Uterus (tissue), 2 donors: ENCODE measurements around the gene ZMYND12.

ENCODE experiments used
- POLR2A ChIP-seq, 2 donors: fragments of 450-650 bp; IDR thresholded peaks; one replicate each; pipeline ENCODE4 v1.6.1; 2016; ENCODE audit warnings: antibody characterized with exemption in 2 of 2, mild to moderate bottlenecking in 1 of 2, moderate library complexity in 1 of 2
- TF ChIP-seq, protein P1 (sequence below), 4 experiments: fragments of 200-600 bp in 2 of 4; fragments of 450-650 bp in 2 of 4; sonication (generic) in 2 of 4; IDR thresholded peaks; one replicate each; pipeline ENCODE4 v1.5.1; 2016 to 2019; ENCODE audit warnings: antibody characterized with exemption in 4 of 4, mild to moderate bottlenecking in 2 of 4, moderate library complexity in 1 of 4

GRCh38 chr1:42439940-42440339, 15.9 kb downstream of the ZMYND12 start:
- TF ChIP-seq POLR2A (IDR thresholded peaks at IDR 0.05) = no peak
- TF ChIP-seq, protein P1, sequence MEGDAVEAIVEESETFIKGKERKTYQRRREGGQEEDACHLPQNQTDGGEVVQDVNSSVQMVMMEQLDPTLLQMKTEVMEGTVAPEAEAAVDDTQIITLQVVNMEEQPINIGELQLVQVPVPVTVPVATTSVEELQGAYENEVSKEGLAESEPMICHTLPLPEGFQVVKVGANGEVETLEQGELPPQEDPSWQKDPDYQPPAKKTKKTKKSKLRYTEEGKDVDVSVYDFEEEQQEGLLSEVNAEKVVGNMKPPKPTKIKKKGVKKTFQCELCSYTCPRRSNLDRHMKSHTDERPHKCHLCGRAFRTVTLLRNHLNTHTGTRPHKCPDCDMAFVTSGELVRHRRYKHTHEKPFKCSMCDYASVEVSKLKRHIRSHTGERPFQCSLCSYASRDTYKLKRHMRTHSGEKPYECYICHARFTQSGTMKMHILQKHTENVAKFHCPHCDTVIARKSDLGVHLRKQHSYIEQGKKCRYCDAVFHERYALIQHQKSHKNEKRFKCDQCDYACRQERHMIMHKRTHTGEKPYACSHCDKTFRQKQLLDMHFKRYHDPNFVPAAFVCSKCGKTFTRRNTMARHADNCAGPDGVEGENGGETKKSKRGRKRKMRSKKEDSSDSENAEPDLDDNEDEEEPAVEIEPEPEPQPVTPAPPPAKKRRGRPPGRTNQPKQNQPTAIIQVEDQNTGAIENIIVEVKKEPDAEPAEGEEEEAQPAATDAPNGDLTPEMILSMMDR (IDR thresholded peaks at IDR 0.05) = no peak
